ENCODE measurements around the gene FBXL7. TPM values are rescaled to one million over a fixed set of nuclear protein-coding genes. Genes with fewer than 3 reads are reported as not detected.

Gene FBXL7
- total RNA-seq, 1 donor from 2014 or later: 21.3 TPM

DNA sequence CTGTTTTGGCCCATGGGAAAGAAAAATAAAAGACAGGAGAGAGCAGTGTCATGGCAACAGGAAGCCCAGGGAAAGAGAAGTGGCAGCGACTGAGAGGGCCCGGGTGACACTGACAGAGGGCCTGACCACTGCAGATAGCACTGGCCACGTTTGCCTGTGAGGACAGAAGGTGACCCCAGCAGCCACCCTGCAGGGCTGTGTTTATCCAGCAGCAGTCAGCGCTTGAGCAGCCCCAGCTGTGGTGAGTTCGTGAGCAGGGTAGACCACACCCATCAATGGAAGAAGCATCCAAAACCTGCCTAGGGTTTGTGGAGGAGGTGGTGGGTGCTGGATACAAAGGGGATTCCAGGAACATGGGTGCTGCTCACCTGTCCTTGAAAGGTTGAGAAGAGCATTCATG is 457.1 kb downstream of the FBXL7 start:
- H3K27ac Mint-ChIP-seq: no peak overlapping the region
- H3K27me3 Mint-ChIP-seq: no peaks in the 10 kb centered on the region
- H3K9me3 Mint-ChIP-seq: no peaks in the 10 kb centered on the region

DNA sequence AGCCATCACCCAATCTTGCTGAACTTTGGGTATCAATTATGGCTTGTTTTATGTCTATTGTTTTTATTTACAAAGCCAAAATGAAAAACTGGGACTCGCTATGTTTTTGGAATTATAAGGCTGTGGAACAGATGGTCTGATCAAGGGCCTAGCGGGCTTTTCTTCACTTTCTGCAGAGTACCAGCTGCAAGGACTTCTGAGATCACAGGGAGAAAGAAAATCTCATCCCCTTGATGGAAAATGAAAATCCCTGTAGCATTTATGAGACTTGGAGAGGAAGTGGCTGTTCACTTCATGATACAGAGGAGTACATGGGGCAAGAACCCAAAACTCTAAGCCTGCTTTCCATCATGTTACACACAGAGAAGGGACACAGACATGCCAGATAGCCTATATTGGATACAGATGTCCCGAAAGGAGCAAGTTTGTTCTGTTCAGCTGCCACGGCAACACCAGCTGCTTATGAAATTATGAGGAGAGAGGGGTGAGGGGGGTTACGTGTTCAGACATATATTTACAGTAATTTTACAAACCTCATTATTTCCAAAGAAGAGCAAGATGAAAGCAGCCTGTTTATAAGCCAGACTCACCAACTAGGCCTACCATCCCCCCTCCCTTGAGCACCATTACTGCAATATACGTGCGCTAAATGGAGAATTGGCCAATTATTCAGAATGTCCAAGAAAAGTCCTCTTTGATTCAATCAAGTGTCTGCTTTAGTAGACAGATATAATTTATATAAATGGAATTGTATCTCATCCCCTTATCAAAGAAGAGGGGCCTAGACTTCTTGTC is 459.6 kb downstream of the FBXL7 start:
- no peaks in the 10 kb centered on the region for H3K27me3 Mint-ChIP-seq
- no peak overlapping the region for H3K27ac Mint-ChIP-seq
- H3K4me1 Mint-ChIP-seq (ENCODE audit: unreplicated experiment): peaks cover 5% of the 10 kb centered on the region
- DNase-seq (ENCODE audit: extremely low spot score, unreplicated experiment): no peak
- H3K9me3 Mint-ChIP-seq: no peaks in the 10 kb centered on the region
- TF ChIP-seq, protein P1, sequence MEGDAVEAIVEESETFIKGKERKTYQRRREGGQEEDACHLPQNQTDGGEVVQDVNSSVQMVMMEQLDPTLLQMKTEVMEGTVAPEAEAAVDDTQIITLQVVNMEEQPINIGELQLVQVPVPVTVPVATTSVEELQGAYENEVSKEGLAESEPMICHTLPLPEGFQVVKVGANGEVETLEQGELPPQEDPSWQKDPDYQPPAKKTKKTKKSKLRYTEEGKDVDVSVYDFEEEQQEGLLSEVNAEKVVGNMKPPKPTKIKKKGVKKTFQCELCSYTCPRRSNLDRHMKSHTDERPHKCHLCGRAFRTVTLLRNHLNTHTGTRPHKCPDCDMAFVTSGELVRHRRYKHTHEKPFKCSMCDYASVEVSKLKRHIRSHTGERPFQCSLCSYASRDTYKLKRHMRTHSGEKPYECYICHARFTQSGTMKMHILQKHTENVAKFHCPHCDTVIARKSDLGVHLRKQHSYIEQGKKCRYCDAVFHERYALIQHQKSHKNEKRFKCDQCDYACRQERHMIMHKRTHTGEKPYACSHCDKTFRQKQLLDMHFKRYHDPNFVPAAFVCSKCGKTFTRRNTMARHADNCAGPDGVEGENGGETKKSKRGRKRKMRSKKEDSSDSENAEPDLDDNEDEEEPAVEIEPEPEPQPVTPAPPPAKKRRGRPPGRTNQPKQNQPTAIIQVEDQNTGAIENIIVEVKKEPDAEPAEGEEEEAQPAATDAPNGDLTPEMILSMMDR (conservative IDR thresholded peaks at IDR 0.05): no peak
- peaks cover 3% of the 10 kb centered on the region for H3K36me3 Mint-ChIP-seq
- H3K4me3 Mint-ChIP-seq: no peak overlapping the region

More for the DNA sequence above, 457.1 kb downstream of the FBXL7 start:
- TF ChIP-seq, protein P1 (conservative IDR thresholded peaks at IDR 0.05): no peak
- no peak overlapping the region for H3K4me3 Mint-ChIP-seq
- peaks cover 5% of the 10 kb centered on the region for H3K4me1 Mint-ChIP-seq (ENCODE audit: unreplicated experiment)
- H3K36me3 Mint-ChIP-seq: peaks cover 10% of the 10 kb centered on the region
- no peak for DNase-seq (ENCODE audit: extremely low spot score, unreplicated experiment)

DNA sequence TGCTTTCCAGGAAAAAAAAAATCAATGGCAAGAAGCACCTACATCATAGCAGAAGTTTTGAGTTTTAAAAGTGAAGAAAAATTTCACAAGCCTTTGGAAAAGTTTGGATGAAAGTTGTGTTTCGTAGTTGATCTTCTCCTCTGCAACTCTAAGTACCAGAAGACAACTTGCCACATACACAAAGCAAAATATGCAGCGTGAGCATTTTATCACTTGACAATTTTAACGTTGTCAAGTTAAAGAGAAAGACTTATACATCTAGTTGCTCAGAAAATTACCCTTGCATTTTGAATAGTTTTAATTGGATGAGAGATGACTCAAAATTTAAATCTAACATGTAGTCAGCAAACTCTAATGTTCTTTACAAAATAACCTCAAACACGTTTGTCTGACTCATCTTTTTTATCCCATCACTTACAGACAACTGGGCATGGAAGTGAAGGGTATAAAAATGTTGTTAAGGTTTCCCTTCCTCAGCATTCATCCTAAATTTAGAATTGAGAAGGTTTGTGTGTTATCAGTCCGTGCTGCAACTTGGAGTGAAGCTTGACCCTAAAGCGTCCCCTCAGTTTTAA is 466.2 kb downstream of the FBXL7 start:
- Mint-ChIP-seq H3K4me1 (ENCODE audit: unreplicated experiment) (no peaks in the 10 kb centered on the region), H3K27me3 (no peaks in the 10 kb centered on the region), H3K9me3 (no peaks in the 10 kb centered on the region), H3K27ac (no peak overlapping the region), H3K4me3 (no peak overlapping the region), H3K36me3 (no peaks in the 10 kb centered on the region)
- TF ChIP-seq, protein P1 (conservative IDR thresholded peaks at IDR 0.05): no peak
- DNase-seq (ENCODE audit: extremely low spot score, unreplicated experiment): no peak

DNA sequence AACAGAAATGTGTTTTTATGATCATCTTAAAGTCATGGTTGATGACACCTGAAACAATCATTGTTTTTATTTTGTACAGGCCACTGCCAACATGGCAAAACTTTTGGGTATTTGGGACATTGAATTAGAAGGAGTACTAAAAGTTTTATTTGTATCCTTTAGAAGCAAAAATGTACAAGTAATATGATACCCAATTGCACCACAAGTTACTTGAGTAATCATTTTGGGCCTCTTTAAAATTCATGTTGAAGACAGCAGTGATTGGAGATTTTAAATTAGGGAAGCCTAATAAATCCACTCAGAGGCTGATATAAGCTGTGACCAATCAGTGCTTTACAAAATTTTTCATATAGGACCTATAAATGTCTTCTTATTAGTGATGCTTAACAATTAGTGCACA is 466.7 kb downstream of the FBXL7 start:
- no peaks in the 10 kb centered on the region for H3K36me3 Mint-ChIP-seq
- H3K9me3 Mint-ChIP-seq: no peaks in the 10 kb centered on the region
- H3K27ac Mint-ChIP-seq: no peak overlapping the region
- TF ChIP-seq, protein P1 (conservative IDR thresholded peaks at IDR 0.05): no peak
- no peaks in the 10 kb centered on the region for H3K27me3 Mint-ChIP-seq
- H3K4me1 Mint-ChIP-seq (ENCODE audit: unreplicated experiment): no peaks in the 10 kb centered on the region
- H3K4me3 Mint-ChIP-seq: no peak overlapping the region
- DNase-seq (ENCODE audit: extremely low spot score, unreplicated experiment): no peak

DNA sequence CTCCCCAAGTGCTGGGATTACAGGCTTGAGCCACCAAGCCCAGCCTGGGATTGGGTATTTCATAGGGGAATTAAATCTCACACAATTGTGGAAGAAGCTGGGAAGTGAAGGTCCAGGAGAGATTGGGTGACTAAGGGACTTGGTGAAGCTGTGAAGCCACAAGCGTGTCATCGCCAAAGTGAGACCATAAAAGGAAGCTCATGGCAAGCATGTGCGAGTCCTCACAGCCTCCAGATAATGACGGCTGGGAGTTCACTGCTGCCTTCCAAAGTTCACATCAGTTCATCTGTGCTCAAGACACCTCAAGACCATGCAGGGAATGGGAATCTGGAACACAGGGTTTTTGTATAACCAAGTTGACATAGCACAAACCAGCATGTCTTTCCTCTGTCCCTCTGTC is 469.0 kb downstream of the FBXL7 start:
- no peaks in the 10 kb centered on the region for H3K36me3 Mint-ChIP-seq
- H3K27me3 Mint-ChIP-seq: no peaks in the 10 kb centered on the region
- no peaks in the 10 kb centered on the region for H3K4me1 Mint-ChIP-seq (ENCODE audit: unreplicated experiment)
- no peak for DNase-seq (ENCODE audit: extremely low spot score, unreplicated experiment)
- peaks cover 4% of the 10 kb centered on the region for H3K9me3 Mint-ChIP-seq
- H3K27ac Mint-ChIP-seq: no peak overlapping the region
- TF ChIP-seq, protein P1 (conservative IDR thresholded peaks at IDR 0.05): no peak
- no peak overlapping the region for H3K4me3 Mint-ChIP-seq
